Omental fat pad (tissue), 4 donors: ENCODE results near the gene CKS1B. TPM values are rescaled to one million over a fixed set of nuclear protein-coding genes. Genes with fewer than 3 reads are reported as not detected.

ENCODE experiments used
- ATAC-seq: fragments of 150-250 bp; one replicate; pipeline ENCODE4 v1.9.1; 2016; ENCODE audit warnings: mild to moderate bottlenecking, moderate library complexity; ENCODE audit not compliant: low FRiP score
- DNase-seq: peaks from one replicate; pipeline ENCODE4 v3.0.0-alpha.2; 2019; ENCODE audit warnings: low spot score
- CTCF ChIP-seq, 3 donors: fragments of 450-650 bp; IDR thresholded peaks; one replicate each; pipeline ENCODE4 v1.5.1; 2016 to 2017; ENCODE audit warnings: antibody characterized with exemption in 3 of 3, mild to moderate bottlenecking in 3 of 3, moderate library complexity in 2 of 3
- small RNA-seq: library from RNA; depleted of rRNA; stranded (forward); fragments of <200 nt; gene quantifications from one replicate; pipeline ENCODE3, GENCODE V24; 2016
- total RNA-seq, 4 donors: library from RNA; depleted of rRNA; stranded (reverse); fragments of >200 nt; gene quantifications; one replicate each; pipeline ENCODE4 v1.1.0, GENCODE V29; 2016

CKS1B gene
- total RNA-seq, 4 donors from 2014 or later = 34.0 to 72.8 (median 43.2) TPM

GRCh38 chr1:155026588-155026987, 52.1 kb downstream of the CKS1B start:
- no peak for TF ChIP-seq CTCF (IDR thresholded peaks at IDR 0.05)
- ATAC-seq (peak; percentile 19), DNase-seq (no peak)

Small RNAs within 50 kb of the gene (small RNA-seq; reads per million reads assigned to genes)
- not detected for gene MIR4258
- not detected for gene RF00017

Other genes with a start within 250 kb of the CKS1B start
- 1 to 10 TPM in 2 of 4 donors, under 1 TPM in 2; 0.24 to 2.4 (median 0.95) TPM for gene KCNN3, start 104.4 kb upstream of the CKS1B start, total RNA-seq
- gene PMVK, start 38.0 kb upstream of the CKS1B start, total RNA-seq = 10 to 100 TPM in 2 of 4 donors, 1 to 10 TPM in 2; 7.4 to 16.2 (median 12.1) TPM
- gene PBXIP1, start 18.6 kb upstream of the CKS1B start, total RNA-seq = 10 to 100 TPM; 65.0 to 93.7 (median 82.0) TPM
- gene PYGO2, start 12.9 kb upstream of the CKS1B start, total RNA-seq = 10 to 100 TPM; 10.2 to 21.2 (median 15.9) TPM
- 100 to 1,000 TPM; 152 to 265 (median 171) TPM for gene SHC1, start 3.9 kb upstream of the CKS1B start, total RNA-seq
- gene FLAD1, start 8.7 kb downstream of the CKS1B start, total RNA-seq = 10 to 100 TPM; 26.8 to 43.8 (median 30.9) TPM
- not detected for gene LENEP, start 18.9 kb downstream of the CKS1B start, total RNA-seq
- 10 to 100 TPM; 38.6 to 66.4 (median 49.2) TPM for gene ZBTB7B, start 28.1 kb downstream of the CKS1B start, total RNA-seq
- under 1 TPM in 3 of 4 donors, not detected in 1; 0.36 to 0.79 (median 0.38) TPM for gene DCST2, start 59.1 kb downstream of the CKS1B start, total RNA-seq
- gene DCST1, start 59.1 kb downstream of the CKS1B start, total RNA-seq = not detected
- gene ADAM15, start 76.6 kb downstream of the CKS1B start, total RNA-seq = 100 to 1,000 TPM; 116 to 262 (median 157) TPM
- 1 to 10 TPM; 1.7 to 5.0 (median 4.4) TPM for gene EFNA4, start 89.1 kb downstream of the CKS1B start, total RNA-seq
- gene EFNA3, start 104.2 kb downstream of the CKS1B start, total RNA-seq = 1 to 10 TPM in 2 of 4 donors, under 1 TPM in 1, not detected in 1; 0.84 to 1.8 (median 1.6) TPM
- gene EFNA1, start 153.2 kb downstream of the CKS1B start, total RNA-seq = 10 to 100 TPM; 29.2 to 61.7 (median 56.7) TPM
- 10 to 100 TPM; 26.8 to 40.6 (median 27.5) TPM for gene SLC50A1, start 161.2 kb downstream of the CKS1B start, total RNA-seq
- gene DPM3, start 165.8 kb downstream of the CKS1B start, total RNA-seq = 10 to 100 TPM; 32.5 to 70.8 (median 58.5) TPM
- gene KRTCAP2, start 198.6 kb downstream of the CKS1B start, total RNA-seq = 100 to 1,000 TPM in 2 of 4 donors, 10 to 100 TPM in 2; 77.9 to 171 (median 99.7) TPM
- 1 to 10 TPM in 3 of 4 donors, under 1 TPM in 1; 0.36 to 1.4 (median 1.1) TPM for gene TRIM46, start 199.2 kb downstream of the CKS1B start, total RNA-seq
- gene THBS3, start 233.2 kb downstream of the CKS1B start, total RNA-seq = 10 to 100 TPM; 11.3 to 32.2 (median 25.0) TPM
- gene MTX1, start 234.0 kb downstream of the CKS1B start, total RNA-seq = 10 to 100 TPM; 38.3 to 52.0 (median 40.8) TPM